Caco-2 (cell line): ENCODE results near the gene GRAMD1A. TPM values are rescaled to one million over a fixed set of nuclear protein-coding genes. Genes with fewer than 3 reads are reported as not detected.
"Not testable (repeated sequence)": the region's sequence is repeated elsewhere in the genome, so short reads cannot be mapped to it uniquely, and the experiment has no call there.

ENCODE experiments used
- BruUV-seq: library from RNA; stranded (reverse); fragments of 400-500 nt; replicated peaks from 2 replicates; lab custom pipeline; 2021; lab: Mats Ljungman, UMichigan
- CTCF ChIA-PET: fragments of 300-600 bp; sonication (Branson Sonifier 250); formaldehyde crosslinking; loops from one replicate; lab custom pipeline; 2022; ENCODE audit warnings: antibody characterized with exemption; lab: Charles Lee
- POLR2A ChIA-PET: fragments of 300-600 bp; sonication (Branson Sonifier 250); formaldehyde crosslinking; loops from one replicate; lab custom pipeline; 2022; ENCODE audit warnings: antibody characterized with exemption; lab: Charles Lee
- DNase-seq, 2 experiments: peaks; one replicate each; pipeline versions ENCODE4 v3.0.0 to v3.0.0-alpha.2; 2020 to 2022
- H3K27me3 ChIP-seq: replicated peaks from 2 replicates; pipeline ENCODE4 v1.6.0; 2011; ENCODE audit warnings: low read length; ENCODE audit not compliant: control insufficient read depth, insufficient read depth
- H3K36me3 ChIP-seq: 2 replicates; pipeline ENCODE4 v1.5.1; 2011; ENCODE audit warnings: low read length; ENCODE audit not compliant: control insufficient read depth, insufficient read depth
- H3K4me1 ChIP-seq: fragments of 250-450 bp; sonication (Bioruptor Pico); 2 replicates; pipeline ENCODE4 v1.5.1; 2020; ENCODE audit warnings: mild to moderate bottlenecking
- H3K4me3 ChIP-seq: 2 replicates; pipeline ENCODE4 v1.5.1; 2011; ENCODE audit warnings: low read depth, mild to moderate bottlenecking, control low read depth, low read length
- H3K9me3 ChIP-seq: fragments of 250-450 bp; sonication (Bioruptor Pico); 2 replicates; pipeline ENCODE4 v1.5.1; 2020; ENCODE audit warnings: mild to moderate bottlenecking, moderate library complexity
- H3K27ac Mint-ChIP-seq: one replicate; pipeline ENCODE4 v1.8.0; 2022; ENCODE audit warnings: mixed read lengths; ENCODE audit not compliant: unreplicated experiment
- H3K27me3 Mint-ChIP-seq: one replicate; pipeline ENCODE4 v1.8.0; 2022; ENCODE audit warnings: mixed read lengths; ENCODE audit not compliant: insufficient read depth, unreplicated experiment
- H3K36me3 Mint-ChIP-seq: one replicate; pipeline ENCODE4 v1.8.0; 2022; ENCODE audit warnings: mild to moderate bottlenecking, mixed read lengths; ENCODE audit not compliant: insufficient read depth, unreplicated experiment
- H3K4me1 Mint-ChIP-seq: one replicate; pipeline ENCODE4 v1.8.0; 2022; ENCODE audit warnings: low read depth, mixed read lengths; ENCODE audit not compliant: unreplicated experiment
- H3K4me3 Mint-ChIP-seq: one replicate; pipeline ENCODE4 v1.8.0; 2022; ENCODE audit warnings: mild to moderate bottlenecking, moderate library complexity, mixed read lengths; ENCODE audit not compliant: unreplicated experiment
- H3K9me3 Mint-ChIP-seq: one replicate; pipeline ENCODE4 v1.8.0; 2022; ENCODE audit warnings: mixed read lengths; ENCODE audit not compliant: unreplicated experiment
- CTCF ChIP-seq, 2 experiments: fragments of 200-600 bp in 1 of 2; IDR thresholded peaks; 1 replicate in 1 of 2; 2 replicates in 1 of 2; pipeline versions ENCODE4 v1.5.1 to v1.8.0; 2011 to 2022; ENCODE audit warnings: antibody characterized with exemption in 1 of 2, control low read depth in 1 of 2, inconsistent platforms in 1 of 2, low read depth in 1 of 2, low read length in 1 of 2, mild to moderate bottlenecking in 1 of 2, moderate library complexity in 1 of 2; ENCODE audit not compliant: insufficient read depth in 1 of 2, severe bottlenecking in 1 of 2, unreplicated experiment in 1 of 2
- intact Hi-C: fragments of 100-400 bp; cut with micrococcal nuclease; formaldehyde crosslinking; loops from one replicate; pipeline ENCODE4 v1.10.0; 2022; ENCODE audit not compliant: unreplicated experiment
- total RNA-seq: library from RNA; stranded (reverse); gene quantifications from 2 replicates; pipeline ENCODE4 v1.2.3, GENCODE V29; 2022

GRAMD1A gene
- total RNA-seq, 1 experiment from 2014 or later, result 110 TPM

- BruUV-seq, result no TSS peak
- intact Hi-C loops, result loop anchor here (2.0 kb wide), 1 partner anchor 21 kb away; no protein-coding TSS in a partner anchor
- CTCF ChIA-PET, result no interaction called here
These were observed 27.9 kb downstream of the GRAMD1A start for GRCh38 chr19:35027851-35028599.

GRCh38 chr19:35028600-35028885 is 28.4 kb downstream of the GRAMD1A start:
- H3K27ac Mint-ChIP-seq, H3K27me3 Mint-ChIP-seq, H3K36me3 ChIP-seq, POLR2A ChIA-PET, H3K4me1 ChIP-seq, H3K4me3 ChIP-seq, DNase-seq, H3K9me3 ChIP-seq, H3K4me1 Mint-ChIP-seq, H3K9me3 Mint-ChIP-seq, CTCF ChIA-PET, H3K27me3 ChIP-seq, BruUV-seq: not testable (repeated sequence)
- H3K4me3 Mint-ChIP-seq, result peak overlapping the region; percentile 42
- peaks cover 59% of the 10 kb centered on the region for H3K36me3 Mint-ChIP-seq
- intact Hi-C loops, result loop anchor here (2.0 kb wide), 1 partner anchor 22 kb away; no protein-coding TSS in a partner anchor

More at GRCh38 chr19:35027851-35028599, 27.9 kb downstream of the GRAMD1A start:
- H3K4me1 ChIP-seq, result peaks cover 10% of the 10 kb centered on the region; the same call in 1 of the 2 replicates
- H3K4me3 ChIP-seq, result no peak overlapping the region
- Mint-ChIP-seq H3K27me3 (peaks cover 6% of the 10 kb centered on the region), H3K9me3 (no peaks in the 10 kb centered on the region), H3K4me1 (peaks cover 8% of the 10 kb centered on the region), H3K4me3 (peak overlapping the region; percentile 42), H3K36me3 (peaks cover 65% of the 10 kb centered on the region), H3K27ac (no peak overlapping the region)
- peaks cover 3% of the 10 kb centered on the region for H3K36me3 ChIP-seq
- no peaks in the 10 kb centered on the region for H3K9me3 ChIP-seq
- POLR2A ChIA-PET, result no interaction called here
- DNase-seq, result peak in 1 of 2 experiments; percentile 31
- no peak for TF ChIP-seq CTCF (IDR thresholded peaks at IDR 0.05; ENCODE audit: insufficient read depth in 1 of 2, low read depth in 1 of 2, low read length in 1 of 2, severe bottlenecking in 1 of 2, unreplicated experiment in 1 of 2)
- no peaks in the 10 kb centered on the region for H3K27me3 ChIP-seq

DNA sequence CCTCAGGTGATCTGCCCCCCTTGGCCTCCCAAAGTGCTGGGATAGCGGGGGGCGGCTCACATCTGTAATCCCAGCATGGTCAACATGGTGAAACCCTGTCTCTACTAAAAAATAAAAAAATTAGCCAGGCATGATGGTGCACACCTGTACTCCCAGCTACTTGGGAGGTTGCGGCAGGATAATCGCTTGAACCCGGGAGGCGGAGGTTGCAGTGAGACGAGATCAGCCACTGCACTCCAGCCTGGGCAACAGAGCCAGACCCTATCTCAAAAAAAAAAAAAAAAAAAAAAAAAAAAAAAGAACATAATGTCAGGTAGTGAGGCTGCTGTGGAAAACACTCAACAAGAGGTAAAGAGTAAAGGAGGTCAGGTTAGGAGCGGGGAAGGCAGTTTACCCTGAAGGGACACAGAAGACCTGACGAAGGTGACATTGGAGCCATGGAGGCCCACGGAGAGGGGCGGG is 29.2 kb downstream of the GRAMD1A start:
- H3K27me3 ChIP-seq, H3K4me1 Mint-ChIP-seq, H3K9me3 ChIP-seq, DNase-seq, BruUV-seq, H3K36me3 ChIP-seq, CTCF ChIA-PET, H3K4me1 ChIP-seq, H3K27ac Mint-ChIP-seq, H3K27me3 Mint-ChIP-seq, H3K9me3 Mint-ChIP-seq: not testable (repeated sequence)
- H3K4me3 Mint-ChIP-seq, result peak overlapping the region; percentile 79
- peak overlapping the region; percentile 45 for H3K4me3 ChIP-seq
- H3K36me3 Mint-ChIP-seq, result peaks cover 52% of the 10 kb centered on the region
- POLR2A ChIA-PET, result interaction anchor here (1.2 kb wide), 1 partner anchor 23 kb away, joined by 4 read pairs; no protein-coding TSS in a partner anchor
- intact Hi-C loops, result loop anchor here (2.0 kb wide), 1 partner anchor 23 kb away; no protein-coding TSS in a partner anchor

DNA sequence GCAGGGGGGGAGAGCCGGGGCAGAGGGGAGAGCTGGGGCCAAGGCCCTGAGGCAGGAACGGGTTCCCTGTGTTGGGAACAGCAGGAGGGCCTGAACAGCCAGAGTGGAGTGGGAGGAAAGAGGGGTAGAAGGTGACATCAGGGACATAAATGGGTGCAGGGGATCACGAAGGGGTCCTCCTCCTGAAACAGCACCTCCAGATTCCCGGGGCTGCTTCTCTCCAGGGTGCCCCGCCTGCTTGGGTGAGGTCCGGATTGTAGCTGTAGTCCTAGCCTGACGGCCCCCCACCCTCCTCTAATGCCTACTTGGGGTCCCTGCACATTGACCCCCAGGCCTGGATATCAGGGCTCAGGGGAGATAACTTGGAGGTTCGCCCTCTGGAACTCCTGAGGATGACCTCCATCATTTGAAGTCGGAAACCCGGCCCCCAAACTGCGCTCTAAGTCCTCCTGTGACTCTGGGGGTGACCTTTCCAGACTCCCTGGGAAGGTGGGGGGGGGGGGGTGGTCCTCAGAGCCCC is 29.7 kb downstream of the GRAMD1A start:
- H3K36me3 Mint-ChIP-seq, result peaks cover 47% of the 10 kb centered on the region
- no TSS peak for BruUV-seq
- no peak for TF ChIP-seq CTCF (IDR thresholded peaks at IDR 0.05; ENCODE audit: insufficient read depth in 1 of 2, low read depth in 1 of 2, low read length in 1 of 2, severe bottlenecking in 1 of 2, unreplicated experiment in 1 of 2)

More for the DNA sequence above, 29.7 kb downstream of the GRAMD1A start:
- Histone ChIP-seq H3K36me3 (peaks cover 3% of the 10 kb centered on the region), H3K4me3 (peak overlapping the region; percentile 45), H3K4me1 (peaks cover 10% of the 10 kb centered on the region; the same call in 1 of the 2 replicates), H3K9me3 (no peaks in the 10 kb centered on the region), H3K27me3 (no peaks in the 10 kb centered on the region)
- intact Hi-C loops, result loop anchor here (2.0 kb wide), 1 partner anchor 23 kb away; no protein-coding TSS in a partner anchor
- Mint-ChIP-seq H3K27me3 (peaks cover 6% of the 10 kb centered on the region), H3K27ac (no peak overlapping the region), H3K4me3 (peak overlapping the region; percentile 79), H3K4me1 (peaks cover 8% of the 10 kb centered on the region), H3K9me3 (no peaks in the 10 kb centered on the region)
- DNase-seq, result no peak
- ChIA-PET CTCF (no interaction called here), POLR2A (interaction anchor here (1.2 kb wide), 1 partner anchor 24 kb away, joined by 4 read pairs; no protein-coding TSS in a partner anchor)
